HFFc6 (cell line): ENCODE results near the gene SRA1. TPM values are rescaled to one million over a fixed set of nuclear protein-coding genes. Genes with fewer than 3 reads are reported as not detected.

ENCODE experiments used
- DNase-seq: peaks from one replicate; pipeline ENCODE4 v3.0.0-alpha.2; 2018
- H3K27ac Mint-ChIP-seq: 2 replicates; pipeline ENCODE4 v1.8.0; 2020; ENCODE audit warnings: mild to moderate bottlenecking, mixed read lengths
- H3K27me3 Mint-ChIP-seq: 2 replicates; pipeline ENCODE4 v1.8.0; 2021; ENCODE audit warnings: mild to moderate bottlenecking, moderate library complexity, mixed read lengths; ENCODE audit not compliant: insufficient read depth
- H3K36me3 Mint-ChIP-seq: 2 replicates; pipeline ENCODE4 v1.8.0; 2021; ENCODE audit warnings: low read depth, mixed read lengths
- H3K4me1 Mint-ChIP-seq: 2 replicates; pipeline ENCODE4 v1.8.0; 2020; ENCODE audit warnings: low read depth, mixed read lengths
- H3K4me3 Mint-ChIP-seq: 2 replicates; pipeline ENCODE4 v1.8.0; 2020; ENCODE audit warnings: mild to moderate bottlenecking, moderate library complexity, mixed read lengths
- H3K9me3 Mint-ChIP-seq: 2 replicates; pipeline ENCODE4 v1.8.0; 2020; ENCODE audit warnings: mild to moderate bottlenecking, mixed read lengths
- total RNA-seq, 6 experiments: library from RNA; stranded (reverse); fragmentation: NEBNext Ultra II Directional; extraction: Animal tissue kit (Norgen Biotek cat#: 25700); gene quantifications; 2 replicates in 1 of 6; 3 replicates in 5 of 6; pipeline ENCODE4 v1.2.3, GENCODE V29; 2021
- TF ChIP-seq, protein P1 (sequence below): fragments of 200-600 bp; sonication (generic); IDR thresholded peaks from 2 replicates; pipeline ENCODE4 v1.5.0; 2021; ENCODE audit warnings: antibody characterized with exemption, mild to moderate bottlenecking

Gene SRA1
- total RNA-seq, 6 experiments from 2014 or later = 50.0 to 62.3 (median 59.4) TPM

DNA sequence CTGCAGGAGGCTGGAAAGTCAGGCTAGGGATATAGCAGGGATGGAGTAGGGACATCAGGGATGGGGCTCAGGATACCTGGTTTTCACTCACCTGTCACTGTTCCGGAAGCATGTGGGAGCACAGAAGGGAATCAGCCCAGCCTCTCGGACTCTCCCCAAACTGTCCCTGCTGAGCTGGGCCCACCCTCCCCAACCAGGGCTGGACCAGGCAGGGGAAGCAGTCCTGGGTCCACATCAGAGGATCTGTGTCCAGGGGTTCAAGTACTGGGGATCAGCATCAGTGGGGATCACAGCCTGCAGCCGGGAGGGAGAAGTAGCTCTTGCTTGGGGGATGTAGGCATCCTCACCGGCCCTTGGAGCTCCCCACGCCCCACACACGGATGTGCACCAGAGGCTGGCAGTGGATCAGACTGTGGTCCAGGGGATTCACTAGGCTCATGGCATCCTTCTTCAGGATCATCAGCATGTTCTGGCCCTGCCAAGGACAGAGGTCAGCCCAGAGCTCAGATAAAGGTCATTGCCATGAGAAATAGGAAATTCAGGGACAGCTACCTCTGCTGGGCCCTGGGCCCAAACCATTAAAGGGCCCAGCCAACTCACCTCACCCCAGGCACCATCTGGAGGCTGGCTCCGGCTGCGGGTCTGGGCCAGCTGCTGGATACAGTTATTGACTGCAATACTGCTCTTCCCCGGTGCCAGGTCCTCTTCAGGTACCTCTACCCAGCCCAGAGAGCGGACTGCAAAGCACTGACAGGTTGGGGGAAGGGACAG lies 4.7 kb upstream of the SRA1 start:
- Mint-ChIP-seq H3K27ac (no peak overlapping the region), H3K4me3 (no peak overlapping the region), H3K36me3 (peaks cover 10% of the 10 kb centered on the region), H3K9me3 (no peaks in the 10 kb centered on the region), H3K4me1 (peaks cover 31% of the 10 kb centered on the region), H3K27me3 (no peaks in the 10 kb centered on the region; the same call in 1 of the 2 replicates)
- TF ChIP-seq, protein P1, sequence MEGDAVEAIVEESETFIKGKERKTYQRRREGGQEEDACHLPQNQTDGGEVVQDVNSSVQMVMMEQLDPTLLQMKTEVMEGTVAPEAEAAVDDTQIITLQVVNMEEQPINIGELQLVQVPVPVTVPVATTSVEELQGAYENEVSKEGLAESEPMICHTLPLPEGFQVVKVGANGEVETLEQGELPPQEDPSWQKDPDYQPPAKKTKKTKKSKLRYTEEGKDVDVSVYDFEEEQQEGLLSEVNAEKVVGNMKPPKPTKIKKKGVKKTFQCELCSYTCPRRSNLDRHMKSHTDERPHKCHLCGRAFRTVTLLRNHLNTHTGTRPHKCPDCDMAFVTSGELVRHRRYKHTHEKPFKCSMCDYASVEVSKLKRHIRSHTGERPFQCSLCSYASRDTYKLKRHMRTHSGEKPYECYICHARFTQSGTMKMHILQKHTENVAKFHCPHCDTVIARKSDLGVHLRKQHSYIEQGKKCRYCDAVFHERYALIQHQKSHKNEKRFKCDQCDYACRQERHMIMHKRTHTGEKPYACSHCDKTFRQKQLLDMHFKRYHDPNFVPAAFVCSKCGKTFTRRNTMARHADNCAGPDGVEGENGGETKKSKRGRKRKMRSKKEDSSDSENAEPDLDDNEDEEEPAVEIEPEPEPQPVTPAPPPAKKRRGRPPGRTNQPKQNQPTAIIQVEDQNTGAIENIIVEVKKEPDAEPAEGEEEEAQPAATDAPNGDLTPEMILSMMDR = no peak
- no peak for DNase-seq

- peaks cover 36% of the 10 kb centered on the region for H3K4me1 Mint-ChIP-seq
- no peaks in the 10 kb centered on the region; the same call in 1 of the 2 replicates for H3K27me3 Mint-ChIP-seq
- H3K27ac Mint-ChIP-seq = no peak overlapping the region
- no peak for DNase-seq
- H3K4me3 Mint-ChIP-seq = no peak overlapping the region
- TF ChIP-seq, protein P1 = peak; percentile 10; the same call in 1 of the 2 replicates
- no peaks in the 10 kb centered on the region for H3K9me3 Mint-ChIP-seq
- peaks cover 20% of the 10 kb centered on the region for H3K36me3 Mint-ChIP-seq
Observed at GRCh38 chr5:140560227-140560626, 3.0 kb upstream of the SRA1 start.

DNA sequence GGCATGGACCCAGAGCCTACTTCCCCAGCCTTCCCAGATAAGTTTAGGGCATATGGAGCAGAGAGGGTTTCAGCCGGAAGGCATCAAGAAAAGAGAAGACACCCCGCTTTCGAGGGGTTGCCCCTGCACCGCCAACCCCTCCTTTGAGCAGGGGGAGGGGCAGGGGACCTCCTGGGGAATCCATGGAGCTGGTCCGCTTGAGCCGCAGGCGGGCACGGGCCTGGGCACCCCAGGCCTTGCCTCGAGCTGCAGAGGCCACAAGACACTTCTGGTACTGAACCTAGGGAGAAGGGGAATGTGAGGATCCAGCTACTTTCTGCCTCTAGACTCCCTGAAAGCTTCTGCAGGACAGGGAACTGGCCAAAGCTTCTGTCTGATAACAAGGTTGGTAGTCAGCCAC lies 1.3 kb upstream of the SRA1 start:
- Mint-ChIP-seq H3K27me3 (peaks cover 2% of the 10 kb centered on the region; the same call in 1 of the 2 replicates), H3K9me3 (no peaks in the 10 kb centered on the region), H3K27ac (peak overlapping the region; percentile 86; the same call in 1 of the 2 replicates), H3K36me3 (peaks cover 28% of the 10 kb centered on the region), H3K4me3 (no peak overlapping the region), H3K4me1 (peaks cover 47% of the 10 kb centered on the region)
- no peak for DNase-seq
- TF ChIP-seq, protein P1 = no peak

DNA sequence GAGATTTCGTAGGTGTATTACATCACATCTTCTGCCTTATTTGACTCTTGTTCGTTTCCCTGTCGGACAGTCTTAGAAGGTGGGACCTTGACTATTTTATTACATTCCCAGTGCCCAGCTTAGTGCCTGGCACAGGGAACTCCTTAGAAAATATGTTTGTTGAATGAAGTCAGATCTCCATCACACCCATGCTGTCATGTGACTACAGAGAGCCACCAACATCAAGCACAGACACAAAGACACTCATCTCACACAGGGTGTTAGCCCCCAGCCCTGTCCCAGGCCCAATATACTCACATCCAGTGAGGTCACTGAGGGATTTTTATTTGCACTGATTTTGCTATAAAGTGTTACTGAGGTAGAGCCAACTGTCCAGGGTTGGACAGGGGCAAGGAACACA lies 692 bp upstream of the SRA1 start:
- H3K27ac Mint-ChIP-seq = peak overlapping the region; percentile 86
- H3K4me1 Mint-ChIP-seq = peaks cover 47% of the 10 kb centered on the region
- TF ChIP-seq, protein P1 = no peak
- peaks cover 34% of the 10 kb centered on the region for H3K36me3 Mint-ChIP-seq
- no peak for DNase-seq
- peaks cover 2% of the 10 kb centered on the region; the same call in 1 of the 2 replicates for H3K27me3 Mint-ChIP-seq
- peak overlapping the region; percentile 95 for H3K4me3 Mint-ChIP-seq
- no peaks in the 10 kb centered on the region for H3K9me3 Mint-ChIP-seq

DNA sequence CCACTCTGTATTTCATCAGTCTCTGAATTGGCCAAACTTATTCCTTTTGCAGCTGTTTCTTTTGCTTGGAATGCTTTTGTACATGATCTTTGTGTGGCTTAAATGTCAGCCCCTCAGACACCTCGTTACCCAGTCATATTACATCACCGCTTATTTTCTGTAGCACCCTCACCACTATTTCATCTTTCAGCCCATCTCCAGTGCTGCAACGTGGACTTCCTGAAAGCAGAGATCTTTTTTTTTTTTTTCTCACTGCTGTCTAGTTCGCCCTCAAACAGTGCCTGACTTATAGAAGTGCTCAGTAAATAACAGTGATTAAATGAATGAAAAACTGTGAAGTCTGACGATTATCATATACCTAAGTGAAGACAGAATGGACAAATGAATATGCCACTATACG lies 835 bp downstream of the SRA1 start:
- H3K27ac Mint-ChIP-seq = peak overlapping the region; percentile 86
- no peaks in the 10 kb centered on the region for H3K9me3 Mint-ChIP-seq
- TF ChIP-seq, protein P1 = no peak
- DNase-seq = no peak
- H3K4me3 Mint-ChIP-seq = peak overlapping the region; percentile 95
- peaks cover 50% of the 10 kb centered on the region for H3K4me1 Mint-ChIP-seq
- H3K27me3 Mint-ChIP-seq = peaks cover 2% of the 10 kb centered on the region; the same call in 1 of the 2 replicates
- peaks cover 38% of the 10 kb centered on the region for H3K36me3 Mint-ChIP-seq
